ENCODE results near the gene ARV1.
"Not testable (repeated sequence)": the region's sequence is repeated elsewhere in the genome, so short reads cannot be mapped to it uniquely, and the experiment has no call there.

The ARV1 gene

DNA sequence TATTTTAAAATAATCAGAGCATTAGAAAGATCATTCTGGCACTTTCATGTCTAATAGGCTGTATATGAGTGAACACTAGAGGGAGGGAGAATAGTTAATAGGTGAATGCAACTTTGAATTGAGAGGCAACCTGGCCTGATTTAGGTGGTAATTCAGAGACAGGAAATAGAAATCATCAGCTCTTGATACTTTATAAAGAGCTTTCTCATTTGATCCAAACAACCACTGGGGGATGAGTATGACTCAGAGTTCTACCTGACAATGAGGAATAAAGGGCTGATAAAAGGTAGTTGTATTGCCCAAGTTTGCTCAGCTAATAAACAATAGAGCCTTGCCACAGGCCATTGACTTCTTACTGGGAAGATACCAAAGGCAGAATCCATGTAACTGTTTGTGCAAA is 66.4 kb downstream of the ARV1 start:
- DNase-seq: no peak

DNA sequence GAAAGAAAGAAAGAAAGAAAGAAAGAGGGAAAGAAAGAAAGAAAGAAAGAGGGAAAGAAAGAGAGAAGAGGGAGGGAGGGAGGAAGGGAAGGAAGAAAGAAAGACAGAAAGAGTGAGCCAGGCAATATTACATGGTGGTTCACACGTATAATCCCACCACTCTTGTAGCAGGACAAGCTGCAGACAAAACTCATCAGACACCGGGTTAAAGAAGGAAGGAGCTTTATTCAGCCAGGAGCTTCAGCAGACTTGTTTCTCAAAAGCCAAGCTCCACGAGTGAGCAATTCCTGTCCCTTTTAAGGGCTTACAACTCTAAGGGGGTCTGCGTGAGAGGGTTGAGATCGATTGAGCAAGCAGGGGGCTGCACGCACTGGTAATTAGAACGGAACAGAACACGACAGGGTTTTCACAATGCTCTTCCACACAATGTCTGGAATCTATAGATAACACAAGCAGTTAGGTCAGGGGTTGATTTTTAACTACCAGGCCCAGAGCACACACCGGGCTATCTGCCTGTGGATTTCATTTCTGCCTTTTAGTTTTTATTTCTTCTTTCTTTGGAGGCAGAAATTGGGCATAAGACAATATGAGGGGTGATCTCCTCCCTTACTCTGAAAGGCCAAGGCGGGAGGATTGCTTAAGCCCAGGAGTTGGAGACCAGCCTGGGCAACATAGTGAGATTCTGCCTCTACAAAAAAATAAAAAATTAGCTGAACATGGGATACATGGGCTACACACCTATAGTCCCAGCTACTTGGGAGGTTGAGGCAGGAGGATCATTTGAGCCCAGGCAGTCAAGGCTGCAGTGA is 67.2 kb downstream of the ARV1 start:
- DNase-seq: not testable (repeated sequence)

DNA sequence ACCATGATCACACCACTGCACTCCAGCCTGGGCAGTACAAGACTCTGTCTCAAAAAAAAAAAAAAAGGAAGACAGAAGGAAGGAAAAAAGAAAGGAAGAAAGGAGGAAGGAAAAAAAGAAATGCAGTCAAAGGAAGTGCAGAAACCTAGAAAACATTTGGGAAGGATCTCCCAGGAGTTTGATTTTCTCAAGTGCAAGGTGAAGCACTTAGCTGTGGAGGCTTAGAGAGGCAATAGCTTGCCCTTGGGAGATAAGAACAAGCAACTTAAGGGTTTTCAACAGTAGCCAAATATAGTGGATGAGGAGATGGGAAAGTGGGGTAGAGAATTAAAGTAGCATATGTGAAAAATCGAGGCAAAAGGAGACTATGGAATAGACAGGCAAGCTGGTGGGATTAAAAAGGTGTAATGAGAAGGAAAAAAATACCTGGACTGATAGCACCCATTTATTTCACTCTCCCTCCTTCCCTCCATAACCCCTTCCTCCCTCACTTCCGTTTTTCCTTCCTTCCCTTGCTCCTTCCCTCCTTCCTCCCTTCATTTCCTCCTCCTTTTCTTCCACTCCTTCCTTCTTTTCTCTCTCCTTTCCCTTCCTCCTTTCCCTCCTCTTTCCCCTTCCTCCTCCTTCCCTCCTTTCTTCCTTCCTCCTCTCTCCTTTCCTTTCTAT is 68.0 kb downstream of the ARV1 start:
- DNase-seq: no peak

DNA sequence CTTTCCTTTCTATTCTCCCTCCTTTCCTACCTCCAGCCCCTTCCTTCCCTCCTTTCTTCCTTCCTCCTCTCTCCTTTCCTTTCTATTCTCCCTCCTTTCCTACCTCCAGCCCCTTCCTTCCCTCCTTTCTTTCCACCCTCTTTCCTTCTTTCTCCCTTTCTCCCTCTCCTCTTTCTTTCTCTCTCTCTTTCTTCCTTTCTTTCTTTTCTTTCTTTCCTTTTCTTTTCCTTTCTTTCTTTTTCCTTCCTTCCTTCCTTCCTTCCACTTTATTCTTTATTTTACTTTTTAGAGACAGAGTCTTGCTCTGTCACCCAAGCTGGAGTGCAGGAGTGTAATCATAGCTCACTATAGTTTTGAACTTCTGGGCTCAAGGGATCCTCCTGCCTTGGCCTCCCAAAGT is 68.6 kb downstream of the ARV1 start:
- DNase-seq: not testable (repeated sequence)

DNA sequence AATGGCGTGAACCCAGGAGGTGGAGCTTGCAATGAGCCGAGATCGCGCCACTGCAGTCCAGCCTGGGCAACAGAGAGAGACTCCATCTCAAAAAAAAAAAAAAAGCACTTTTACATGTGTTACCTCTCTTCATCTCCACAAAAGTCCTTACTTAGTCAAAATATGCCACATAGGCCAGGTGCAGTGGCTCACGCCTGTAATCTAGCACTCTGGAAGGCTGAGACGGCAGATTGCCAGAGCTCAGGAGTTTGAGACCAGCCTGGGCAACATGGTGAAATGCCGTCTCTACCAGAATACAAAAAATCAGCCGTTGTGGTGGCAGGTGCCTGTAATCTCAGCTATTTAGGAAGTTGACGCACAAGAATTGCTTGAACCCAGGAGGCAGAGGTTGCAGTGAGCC is 69.5 kb downstream of the ARV1 start:
- not testable (repeated sequence) for DNase-seq

DNA sequence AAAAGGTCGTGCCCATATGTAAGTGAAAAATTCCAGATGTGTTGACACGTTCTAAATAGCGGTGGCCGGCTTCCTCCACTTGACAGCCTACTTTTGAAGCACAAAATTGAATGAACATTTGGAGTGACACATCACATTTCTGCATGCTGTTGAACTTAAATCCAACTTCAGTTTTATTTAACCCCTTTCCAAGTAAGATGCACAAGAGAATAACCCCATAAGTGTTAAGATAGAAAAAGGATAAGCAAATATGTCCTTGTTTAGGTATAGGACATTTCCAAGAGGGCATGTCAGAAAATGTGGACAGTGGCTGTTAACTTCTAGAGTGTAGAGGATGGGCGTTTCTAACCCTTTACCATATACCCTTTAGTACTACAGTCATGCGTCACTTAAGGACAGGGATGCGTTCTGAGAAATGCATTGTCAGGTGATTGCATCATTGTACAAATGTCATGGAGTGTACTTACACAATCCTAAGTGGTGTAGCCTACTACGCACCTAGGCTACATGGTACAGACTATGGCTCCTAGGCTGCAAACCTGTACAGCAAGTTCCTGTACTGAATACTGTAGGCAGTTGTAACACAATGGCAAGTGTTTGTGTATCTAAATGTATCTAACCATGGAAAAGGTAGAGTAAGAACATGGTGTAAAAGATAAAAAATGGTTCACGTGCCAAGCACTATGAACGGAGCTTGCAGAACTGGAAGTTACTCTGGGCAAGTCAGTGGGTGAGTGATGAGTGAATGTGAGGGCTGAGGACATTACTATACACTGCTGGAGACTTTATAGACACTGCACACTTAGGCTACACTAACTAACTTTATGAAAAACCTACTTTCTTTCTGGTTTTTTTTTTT is 70.5 kb downstream of the ARV1 start:
- no peak for DNase-seq
